Keratinocyte (primary cell): ENCODE data around the gene TARM1.
"Not testable (repeated sequence)": the region's sequence is repeated elsewhere in the genome, so short reads cannot be mapped to it uniquely, and the experiment has no call there.

Experiments used
- EZH2 ChIP-seq: IDR thresholded peaks from one replicate; pipeline ENCODE4 v1.6.1; 2012; ENCODE audit warnings: inconsistent platforms, mild to moderate bottlenecking, low read length, moderate library complexity
- TF ChIP-seq, protein P1 (sequence below), 3 experiments: IDR thresholded peaks in 1 of 3; conservative IDR thresholded peaks in 1 of 3; optimal IDR thresholded peaks in 1 of 3; 2 replicates in 2 of 3; 3 replicates in 1 of 3; pipeline versions ENCODE3 to v1.5.1; 2011; ENCODE audit warnings: low read length in 3 of 3, mild to moderate bottlenecking in 3 of 3, moderate library complexity in 2 of 3, control low read depth in 1 of 3, inconsistent platforms in 1 of 3; ENCODE audit not compliant: insufficient read depth in 2 of 3; ENCODE audit errors: extremely low read depth in 1 of 3

DNA sequence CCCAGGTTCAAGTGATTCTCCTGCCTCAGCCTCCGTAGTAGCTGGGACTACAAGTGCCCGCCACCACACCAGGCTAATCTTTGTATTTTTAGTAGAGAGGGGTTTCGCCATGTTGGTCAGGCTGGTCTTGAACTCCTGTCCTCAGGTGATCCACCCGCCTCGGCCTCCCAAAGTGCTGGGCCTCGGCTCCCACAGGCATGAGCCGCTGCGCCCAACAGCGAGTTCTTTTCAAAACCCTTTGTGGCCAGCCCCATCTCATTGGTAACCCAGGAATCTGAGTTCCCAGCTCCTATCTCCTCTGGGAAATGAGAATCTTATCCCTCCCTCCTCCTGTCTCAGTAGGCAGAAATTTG lies 18.7 kb upstream of the TARM1 start:
- TF ChIP-seq, protein P1, sequence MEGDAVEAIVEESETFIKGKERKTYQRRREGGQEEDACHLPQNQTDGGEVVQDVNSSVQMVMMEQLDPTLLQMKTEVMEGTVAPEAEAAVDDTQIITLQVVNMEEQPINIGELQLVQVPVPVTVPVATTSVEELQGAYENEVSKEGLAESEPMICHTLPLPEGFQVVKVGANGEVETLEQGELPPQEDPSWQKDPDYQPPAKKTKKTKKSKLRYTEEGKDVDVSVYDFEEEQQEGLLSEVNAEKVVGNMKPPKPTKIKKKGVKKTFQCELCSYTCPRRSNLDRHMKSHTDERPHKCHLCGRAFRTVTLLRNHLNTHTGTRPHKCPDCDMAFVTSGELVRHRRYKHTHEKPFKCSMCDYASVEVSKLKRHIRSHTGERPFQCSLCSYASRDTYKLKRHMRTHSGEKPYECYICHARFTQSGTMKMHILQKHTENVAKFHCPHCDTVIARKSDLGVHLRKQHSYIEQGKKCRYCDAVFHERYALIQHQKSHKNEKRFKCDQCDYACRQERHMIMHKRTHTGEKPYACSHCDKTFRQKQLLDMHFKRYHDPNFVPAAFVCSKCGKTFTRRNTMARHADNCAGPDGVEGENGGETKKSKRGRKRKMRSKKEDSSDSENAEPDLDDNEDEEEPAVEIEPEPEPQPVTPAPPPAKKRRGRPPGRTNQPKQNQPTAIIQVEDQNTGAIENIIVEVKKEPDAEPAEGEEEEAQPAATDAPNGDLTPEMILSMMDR (optimal IDR thresholded peaks at IDR 0.05 in 1 of 3, IDR thresholded peaks at IDR 0.05 in 1 of 3, conservative IDR thresholded peaks at IDR 0.05 in 1 of 3; ENCODE audit: extremely low read depth in 1 of 3, insufficient read depth in 2 of 3, low read length in 3 of 3) = not testable (repeated sequence)
- not testable (repeated sequence) for TF ChIP-seq EZH2
